Liver (tissue), 9 donors: Measurements from ENCODE around the gene CMTM1. TPM values are rescaled to one million over a fixed set of nuclear protein-coding genes. Genes with fewer than 3 reads are reported as not detected.

Source experiments
- DNase-seq: peaks from one replicate; pipeline ENCODE4 v3.0.0-alpha.2; 2017; ENCODE audit warnings: low spot score
- H3K27ac ChIP-seq, 2 donors: one replicate each; pipeline ENCODE4 v1.7.0; 2013; ENCODE audit warnings: inconsistent platforms in 2 of 2, low read length in 2 of 2, control low read depth in 1 of 2, low read depth in 1 of 2, mild to moderate bottlenecking in 1 of 2
- H3K27me3 ChIP-seq, 4 donors: one replicate each; pipeline versions ENCODE4 v1.6.1 to v1.7.0; 2013; ENCODE audit warnings: low read length in 3 of 4, inconsistent platforms in 1 of 4, mild to moderate bottlenecking in 1 of 4, moderate library complexity in 1 of 4; ENCODE audit not compliant: control insufficient read depth in 4 of 4, insufficient read depth in 4 of 4
- H3K36me3 ChIP-seq, 4 donors: one replicate each; pipeline versions ENCODE4 v1.6.1 to v1.7.0; 2013; ENCODE audit warnings: low read length in 3 of 4, mild to moderate bottlenecking in 3 of 4, low read depth in 1 of 4, moderate library complexity in 1 of 4; ENCODE audit not compliant: control insufficient read depth in 4 of 4, insufficient read depth in 3 of 4
- H3K4me1 ChIP-seq, 4 donors: one replicate each; pipeline versions ENCODE4 v1.6.1 to v1.7.0; 2013; ENCODE audit warnings: low read length in 3 of 4, mild to moderate bottlenecking in 3 of 4, moderate library complexity in 1 of 4; ENCODE audit not compliant: control insufficient read depth in 4 of 4, insufficient read depth in 4 of 4
- H3K4me3 ChIP-seq, 3 donors: one replicate each; pipeline versions ENCODE4 v1.6.1 to v1.7.0; 2013; ENCODE audit warnings: low read length in 3 of 3, control low read depth in 1 of 3, low read depth in 1 of 3, mild to moderate bottlenecking in 1 of 3
- H3K9ac ChIP-seq, 2 donors: one replicate each; pipeline ENCODE4 v1.7.0; 2013; ENCODE audit warnings: low read length in 2 of 2, mild to moderate bottlenecking in 2 of 2, moderate library complexity in 2 of 2, control low read depth in 1 of 2, low read depth in 1 of 2
- H3K9me3 ChIP-seq, 4 donors: one replicate each; pipeline versions ENCODE4 v1.6.1 to v1.7.0; 2013; ENCODE audit warnings: low read length in 3 of 4; ENCODE audit not compliant: control insufficient read depth in 4 of 4
- ATF3 ChIP-seq: IDR thresholded peaks from 2 replicates; pipeline ENCODE4 v1.6.1; 2016; ENCODE audit warnings: antibody characterized with exemption
- CTCF ChIP-seq: fragments of 150-350 bp; IDR thresholded peaks from 2 replicates; pipeline ENCODE4 v1.5.1; 2017; ENCODE audit warnings: improper control_type of control experiment, low read depth, low read length; ENCODE audit not compliant: missing input control
- EGR1 ChIP-seq, 2 donors: IDR thresholded peaks; 2 replicates each; pipeline ENCODE4 v1.6.1; 2016 to 2018; ENCODE audit warnings: antibody characterized with exemption in 2 of 2, low read depth in 2 of 2
- FOXA1 ChIP-seq: IDR thresholded peaks from 2 replicates; pipeline ENCODE4 v1.6.1; 2016; ENCODE audit warnings: antibody characterized with exemption
- FOXA2 ChIP-seq: IDR thresholded peaks from 2 replicates; pipeline ENCODE4 v1.6.1; 2016; ENCODE audit warnings: antibody characterized with exemption
- GABPA ChIP-seq, 2 donors: IDR thresholded peaks in 1 of 2; conservative IDR thresholded peaks in 1 of 2; 2 replicates each; pipeline ENCODE4 v1.6.1; 2016; ENCODE audit warnings: antibody characterized with exemption in 2 of 2, mild to moderate bottlenecking in 1 of 2, moderate library complexity in 1 of 2
- HNF4A ChIP-seq, 2 donors: conservative IDR thresholded peaks; 2 replicates each; pipeline ENCODE4 v1.6.1; 2016; ENCODE audit warnings: antibody characterized with exemption in 2 of 2, mild to moderate bottlenecking in 2 of 2
- HNF4G ChIP-seq: IDR thresholded peaks from 2 replicates; pipeline ENCODE4 v1.6.1; 2016; ENCODE audit warnings: antibody characterized with exemption
- JUND ChIP-seq, 2 donors: IDR thresholded peaks; 2 replicates each; pipeline ENCODE4 v1.6.1; 2016; ENCODE audit warnings: antibody characterized with exemption in 2 of 2
- MAX ChIP-seq: IDR thresholded peaks from 2 replicates; pipeline ENCODE4 v1.6.1; 2016; ENCODE audit warnings: antibody characterized with exemption
- NR2F2 ChIP-seq: IDR thresholded peaks from 2 replicates; pipeline ENCODE4 v1.6.1; 2016; ENCODE audit warnings: antibody characterized with exemption
- RAD21 ChIP-seq, 2 donors: IDR thresholded peaks; 2 replicates each; pipeline ENCODE4 v1.6.1; 2016; ENCODE audit warnings: antibody characterized with exemption in 2 of 2, mild to moderate bottlenecking in 2 of 2
- REST ChIP-seq: IDR thresholded peaks from 2 replicates; pipeline ENCODE4 v1.6.1; 2016; ENCODE audit warnings: antibody characterized with exemption, mild to moderate bottlenecking
- RXRA ChIP-seq, 2 donors: IDR thresholded peaks; 2 replicates each; pipeline ENCODE4 v1.6.1; 2017 to 2018; ENCODE audit warnings: antibody characterized with exemption in 2 of 2, mild to moderate bottlenecking in 1 of 2
- SP1 ChIP-seq: IDR thresholded peaks from 2 replicates; pipeline ENCODE4 v1.6.1; 2018; ENCODE audit warnings: antibody characterized with exemption, mild to moderate bottlenecking
- TAF1 ChIP-seq: conservative IDR thresholded peaks from 2 replicates; pipeline ENCODE4 v1.6.1; 2016; ENCODE audit warnings: antibody characterized with exemption, mild to moderate bottlenecking
- YY1 ChIP-seq: IDR thresholded peaks from 2 replicates; pipeline ENCODE4 v1.6.1; 2016; ENCODE audit warnings: antibody characterized with exemption, mild to moderate bottlenecking
- WGBS: extraction: QIAGEN DNeasy Blood & Tissue Kit; methylation state at CpG from one replicate; pipeline ENCODE4 v1.1.7; 2013; 5-methylcytosine and 5-hydroxymethylcytosine counted together
- polyA plus RNA-seq, 2 donors: library from polyadenylated mRNA; stranded (reverse) in 1 of 2; unstranded in 1 of 2; fragments of 200-250 nt in 1 of 2; fragments of >200 nt in 1 of 2; fragmentation: Nextera tagmentation in 1 of 2; extraction: Ambion mirVana in 1 of 2; gene quantifications; one replicate each; pipeline versions ENCODE4 v1.2.1 to v1.2.3, GENCODE V29; 2013 to 2015
- total RNA-seq, 2 donors: library from RNA; depleted of rRNA; stranded (reverse); fragments of >200 nt; gene quantifications; one replicate each; pipeline ENCODE4 v1.2.3, GENCODE V29; 2014
- TF ChIP-seq, protein P1 (sequence below): IDR thresholded peaks from 2 replicates; pipeline ENCODE4 v1.6.1; 2016; ENCODE audit warnings: antibody characterized with exemption
- donor health status: healthy.
- donor health status: healthy.
- donor health status: healthy.
- donor health status: healthy.
- donor health status: healthy.

Gene CMTM1
- total and polyA plus RNA-seq, 4 donors, result 0.32 to 0.84 (median 0.49) TPM

GRCh38 chr16:66575060-66575459, 8.8 kb downstream of the CMTM1 start:
- peaks cover 4 to 12% (median 5%) of the 10 kb centered on the region in 4 donors for H3K4me1 ChIP-seq
- no peaks in the 10 kb centered on the region for H3K36me3 ChIP-seq
- 99% methylated on average over 3 of the region's 3 CpGs for WGBS
- no peak overlapping the region for H3K9ac ChIP-seq
- H3K27me3 ChIP-seq, result peaks cover 0 to 9% (median 0%) of the 10 kb centered on the region in 4 donors
- H3K9me3 ChIP-seq, result no peaks in the 10 kb centered on the region
- no peak overlapping the region for H3K4me3 ChIP-seq
- no peak overlapping the region for H3K27ac ChIP-seq
- DNase-seq, result no peak
- no peak for TF ChIP-seq YY1
- TF ChIP-seq JUND (IDR thresholded peaks at IDR 0.05), result no peak
- TF ChIP-seq NR2F2, result no peak
- TF ChIP-seq RAD21 (IDR thresholded peaks at IDR 0.05), result no peak
- no peak for TF ChIP-seq GABPA (IDR thresholded peaks at IDR 0.05 in 1 of 2, conservative IDR thresholded peaks at IDR 0.05 in 1 of 2)
- no peak for TF ChIP-seq FOXA1
- TF ChIP-seq EGR1 (IDR thresholded peaks at IDR 0.05; ENCODE audit: low read depth in 2 of 2), result no peak
- TF ChIP-seq RXRA (IDR thresholded peaks at IDR 0.05), result no peak
- TF ChIP-seq SP1, result no peak
- TF ChIP-seq, protein P1, sequence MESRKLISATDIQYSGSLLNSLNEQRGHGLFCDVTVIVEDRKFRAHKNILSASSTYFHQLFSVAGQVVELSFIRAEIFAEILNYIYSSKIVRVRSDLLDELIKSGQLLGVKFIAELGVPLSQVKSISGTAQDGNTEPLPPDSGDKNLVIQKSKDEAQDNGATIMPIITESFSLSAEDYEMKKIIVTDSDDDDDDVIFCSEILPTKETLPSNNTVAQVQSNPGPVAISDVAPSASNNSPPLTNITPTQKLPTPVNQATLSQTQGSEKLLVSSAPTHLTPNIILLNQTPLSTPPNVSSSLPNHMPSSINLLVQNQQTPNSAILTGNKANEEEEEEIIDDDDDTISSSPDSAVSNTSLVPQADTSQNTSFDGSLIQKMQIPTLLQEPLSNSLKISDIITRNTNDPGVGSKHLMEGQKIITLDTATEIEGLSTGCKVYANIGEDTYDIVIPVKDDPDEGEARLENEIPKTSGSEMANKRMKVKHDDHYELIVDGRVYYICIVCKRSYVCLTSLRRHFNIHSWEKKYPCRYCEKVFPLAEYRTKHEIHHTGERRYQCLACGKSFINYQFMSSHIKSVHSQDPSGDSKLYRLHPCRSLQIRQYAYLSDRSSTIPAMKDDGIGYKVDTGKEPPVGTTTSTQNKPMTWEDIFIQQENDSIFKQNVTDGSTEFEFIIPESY, result no peak
- no peak for TF ChIP-seq ATF3
- no peak for TF ChIP-seq REST
- TF ChIP-seq MAX, result no peak
- no peak for TF ChIP-seq TAF1
- no peak for TF ChIP-seq CTCF
- no peak for TF ChIP-seq HNF4A (conservative IDR thresholded peaks at IDR 0.05)
- no peak for TF ChIP-seq HNF4G
- TF ChIP-seq FOXA2, result no peak
